Measurements from ENCODE around the gene FAM13B. TPM values are rescaled to one million over a fixed set of nuclear protein-coding genes. Genes with fewer than 3 reads are reported as not detected.
A peak's percentile ranks its signal among the peaks of the same experiment; 100 is the strongest.

FAM13B gene
- 29.1 and 33.7 TPM in 2 replicates for total RNA-seq (2022)
- percentile 92 among the genes with signal in this experiment for Bru-seq, nascent RNA
- percentile 80 among the genes with signal in this experiment for BruChase-seq, experiment 1, labeled RNA remaining after a 6-hour chase
- percentile 92 among the genes with signal in this experiment for BruChase-seq, experiment 2, labeled RNA remaining after a 2-hour chase
- long read RNA-seq, partial matches to known transcripts = 0 of 11 reads
- long read RNA-seq, other reads (novel, unspliced or antisense) = 11 of 11 reads

DNA sequence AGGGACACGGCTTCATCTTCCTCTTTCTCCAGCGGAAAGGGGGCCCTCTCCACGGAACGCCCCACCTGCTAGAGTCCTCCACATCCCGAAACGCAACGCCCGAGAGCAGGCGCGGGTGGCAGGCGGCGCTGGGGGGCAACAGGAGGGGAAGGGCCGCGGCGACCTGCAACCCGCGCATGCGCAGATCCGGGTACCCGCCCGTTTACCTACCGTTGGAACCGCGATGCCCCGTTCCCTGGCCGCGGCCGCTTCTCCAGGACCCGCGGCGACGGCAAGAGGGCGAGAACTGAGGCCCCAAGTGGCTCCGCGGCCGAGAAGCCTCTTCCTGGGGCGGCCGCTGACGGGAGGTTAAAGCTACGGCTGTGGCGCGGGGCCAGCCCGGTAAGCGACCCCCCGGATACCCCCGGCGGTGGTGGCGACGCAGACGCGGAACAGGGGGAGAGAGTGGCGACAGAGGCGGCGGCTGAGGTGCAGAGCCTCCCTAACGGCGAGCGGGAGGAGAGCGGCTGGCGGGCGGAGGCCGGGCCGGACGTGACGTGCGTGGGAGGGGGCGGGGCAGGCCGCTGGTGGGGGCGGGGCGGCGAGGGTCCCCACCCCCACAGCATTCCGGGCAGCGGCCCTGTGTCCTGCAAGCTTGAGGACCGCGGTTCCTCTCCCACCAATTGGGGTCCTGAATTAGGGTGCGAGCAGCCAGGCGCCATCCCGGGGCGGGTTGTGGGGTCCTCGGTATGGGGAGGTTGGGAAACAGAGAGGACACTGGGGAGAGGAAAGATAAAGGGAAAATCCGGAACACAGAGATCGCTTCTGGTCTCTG is at the start of gene FAM13B:
Gene FAM13B (minus strand): TSS at position 508 of the 814 bp plus-strand sequence. CDS start 13,968 bp downstream, outside the sequence.
- ChIA-PET POLR2A (interaction anchor here (0.7 to 2.8 kb wide), 21 partner anchors 9 to 318 kb away, joined by 3 to 26 read pairs (median 6); partner anchors contain the start of genes BRD8, CDC23, HNRNPA0 and KIF20A), CTCF (interaction anchor here (0.8 to 12.0 kb wide), 6 partner anchors 14 to 279 kb away, joined by 4 to 213 read pairs (median 91); no protein-coding TSS in a partner anchor)
- H3K36me3 Mint-ChIP-seq (ENCODE audit: insufficient read depth, unreplicated experiment) = peaks cover 26% of the 10 kb centered on the region
- intact Hi-C loops (cut with micrococcal nuclease) = loop anchor here (5.0 to 10.0 kb wide), 2 partner anchors 280 to 408 kb away; partner anchors contain the start of gene HNRNPA0
- peak within 1 kb of the TSS; percentile 97 for H3K4me3 Mint-ChIP-seq (ENCODE audit: unreplicated experiment)
- no peaks in the 10 kb centered on the region for H3K9me3 Mint-ChIP-seq (ENCODE audit: unreplicated experiment)
- no TSS peak for BruUV-seq (replicated peaks)
- TF ChIP-seq, protein P1, sequence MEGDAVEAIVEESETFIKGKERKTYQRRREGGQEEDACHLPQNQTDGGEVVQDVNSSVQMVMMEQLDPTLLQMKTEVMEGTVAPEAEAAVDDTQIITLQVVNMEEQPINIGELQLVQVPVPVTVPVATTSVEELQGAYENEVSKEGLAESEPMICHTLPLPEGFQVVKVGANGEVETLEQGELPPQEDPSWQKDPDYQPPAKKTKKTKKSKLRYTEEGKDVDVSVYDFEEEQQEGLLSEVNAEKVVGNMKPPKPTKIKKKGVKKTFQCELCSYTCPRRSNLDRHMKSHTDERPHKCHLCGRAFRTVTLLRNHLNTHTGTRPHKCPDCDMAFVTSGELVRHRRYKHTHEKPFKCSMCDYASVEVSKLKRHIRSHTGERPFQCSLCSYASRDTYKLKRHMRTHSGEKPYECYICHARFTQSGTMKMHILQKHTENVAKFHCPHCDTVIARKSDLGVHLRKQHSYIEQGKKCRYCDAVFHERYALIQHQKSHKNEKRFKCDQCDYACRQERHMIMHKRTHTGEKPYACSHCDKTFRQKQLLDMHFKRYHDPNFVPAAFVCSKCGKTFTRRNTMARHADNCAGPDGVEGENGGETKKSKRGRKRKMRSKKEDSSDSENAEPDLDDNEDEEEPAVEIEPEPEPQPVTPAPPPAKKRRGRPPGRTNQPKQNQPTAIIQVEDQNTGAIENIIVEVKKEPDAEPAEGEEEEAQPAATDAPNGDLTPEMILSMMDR (IDR thresholded peaks at IDR 0.05; ENCODE audit: unreplicated experiment) = no peak
- H3K27ac Mint-ChIP-seq (ENCODE audit: low read depth, unreplicated experiment) = peak within 1 kb of the TSS; percentile 96
- peaks cover 48% of the 10 kb centered on the region for H3K4me1 Mint-ChIP-seq (ENCODE audit: insufficient read depth, unreplicated experiment)
- peak; percentile 83 for DNase-seq (ENCODE audit: unreplicated experiment)
- no peaks in the 10 kb centered on the region for H3K27me3 Mint-ChIP-seq (ENCODE audit: insufficient read depth, unreplicated experiment)

DNA sequence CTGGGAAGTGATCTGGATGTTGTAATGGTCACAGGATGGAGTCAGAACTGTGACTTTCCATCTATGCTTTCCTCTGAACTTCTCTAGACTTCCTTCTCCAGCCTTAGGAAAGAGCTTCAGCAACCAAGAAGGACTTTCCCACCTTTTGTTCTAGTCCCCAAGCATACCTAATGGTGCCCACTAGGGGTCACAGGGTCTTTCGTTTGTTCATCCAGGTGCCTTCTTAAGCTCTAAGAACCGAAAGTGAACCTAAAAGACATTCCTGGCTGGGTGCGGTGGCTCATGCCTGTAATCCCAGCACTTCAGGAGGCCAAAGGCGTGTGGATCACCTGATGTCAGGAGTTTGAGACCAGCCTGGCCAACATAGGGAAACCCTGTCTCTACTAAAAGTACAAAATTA is 49.2 kb upstream of the FAM13B start:
- no peak for DNase-seq (ENCODE audit: unreplicated experiment)
- ChIA-PET CTCF (interaction anchor here (0.6 to 3.5 kb wide), 13 partner anchors 9 to 1367 kb away, joined by 3 to 36 read pairs (median 5); no protein-coding TSS in a partner anchor), POLR2A (no interaction called here)
- no peaks in the 10 kb centered on the region for H3K4me1 Mint-ChIP-seq (ENCODE audit: insufficient read depth, unreplicated experiment)
- no peaks in the 10 kb centered on the region for H3K36me3 Mint-ChIP-seq (ENCODE audit: insufficient read depth, unreplicated experiment)
- H3K4me3 Mint-ChIP-seq (ENCODE audit: unreplicated experiment) = no peak overlapping the region
- H3K27ac Mint-ChIP-seq (ENCODE audit: low read depth, unreplicated experiment) = no peak overlapping the region
- H3K9me3 Mint-ChIP-seq (ENCODE audit: unreplicated experiment) = no peaks in the 10 kb centered on the region
- no peaks in the 10 kb centered on the region for H3K27me3 Mint-ChIP-seq (ENCODE audit: insufficient read depth, unreplicated experiment)
- intact Hi-C loops (cut with micrococcal nuclease) = no loop called here
- TF ChIP-seq, protein P1 (IDR thresholded peaks at IDR 0.05; ENCODE audit: unreplicated experiment) = no peak
- BruUV-seq (replicated peaks) = no TSS peak

DNA sequence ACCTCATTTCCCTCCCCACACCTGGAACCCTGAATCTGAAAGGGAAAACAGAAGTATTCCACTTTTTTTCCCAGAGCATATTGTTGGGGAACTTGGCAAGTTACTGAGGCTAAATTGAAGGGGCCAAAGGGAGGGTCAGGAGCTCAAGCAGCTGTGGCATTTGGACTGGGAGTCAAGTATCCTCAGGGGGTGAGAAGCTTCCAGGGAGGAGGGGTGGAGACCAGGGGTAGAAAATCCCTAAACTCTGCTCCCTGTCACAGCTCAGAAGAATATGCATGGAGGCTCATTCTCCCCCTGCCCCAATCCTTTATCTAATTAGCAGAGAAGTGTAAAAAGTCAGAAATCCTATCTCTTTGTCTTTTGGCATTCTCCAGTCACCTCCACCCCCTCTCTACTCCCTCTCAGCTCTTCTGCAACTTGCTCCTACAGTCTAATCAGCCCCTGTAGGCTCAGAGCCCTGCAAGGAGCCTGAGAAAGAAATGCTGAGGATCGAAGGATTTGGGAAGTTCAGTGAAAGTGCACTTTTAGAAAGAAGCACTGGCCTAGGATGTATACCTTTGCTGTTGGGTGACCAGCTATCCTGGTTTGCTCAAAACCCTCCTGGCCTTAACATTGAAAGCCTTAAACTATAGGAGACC is 45.2 kb upstream of the FAM13B start:
- CTCF ChIA-PET = interaction anchor here (0.6 to 10.0 kb wide), 48 partner anchors 9 to 1003 kb away, joined by 3 to 199 read pairs (median 7); partner anchors contain the start of genes BRD8, FAM13B and NME5
- no peak overlapping the region for H3K4me3 Mint-ChIP-seq (ENCODE audit: unreplicated experiment)
- POLR2A ChIA-PET = interaction anchor here (0.5 to 1.5 kb wide), 6 partner anchors 12 to 80 kb away, joined by 3 to 4 read pairs (median 3); no protein-coding TSS in a partner anchor
- no TSS peak for BruUV-seq (replicated peaks)
- H3K4me1 Mint-ChIP-seq (ENCODE audit: insufficient read depth, unreplicated experiment) = no peaks in the 10 kb centered on the region
- H3K27me3 Mint-ChIP-seq (ENCODE audit: insufficient read depth, unreplicated experiment) = no peaks in the 10 kb centered on the region
- intact Hi-C loops (cut with micrococcal nuclease) = no loop called here
- H3K36me3 Mint-ChIP-seq (ENCODE audit: insufficient read depth, unreplicated experiment) = no peaks in the 10 kb centered on the region
- no peak for DNase-seq (ENCODE audit: unreplicated experiment)
- TF ChIP-seq, protein P1 (IDR thresholded peaks at IDR 0.05; ENCODE audit: unreplicated experiment) = no peak
- H3K27ac Mint-ChIP-seq (ENCODE audit: low read depth, unreplicated experiment) = no peak overlapping the region
- H3K9me3 Mint-ChIP-seq (ENCODE audit: unreplicated experiment) = no peaks in the 10 kb centered on the region
